GM12878 (cell line): ENCODE data around the gene FMN2.

Experiments
- EZH2 ChIP-seq: IDR thresholded peaks from 2 replicates; pipeline ENCODE4 v1.6.1; 2012; ENCODE audit warnings: low read depth, mild to moderate bottlenecking, control low read depth, inconsistent platforms, low read length, borderline replicate concordance; ENCODE audit not compliant: control insufficient read depth
- REST ChIP-seq: IDR thresholded peaks from 2 replicates; pipeline ENCODE4 v1.6.1; 2012; ENCODE audit warnings: mild to moderate bottlenecking, low read depth, low read length
- TF ChIP-seq, protein P1 (sequence below), 3 experiments: IDR thresholded peaks in 2 of 3; conservative IDR thresholded peaks in 1 of 3; 2 replicates each; pipeline ENCODE4 v1.5.1; 2011; ENCODE audit warnings: low read depth in 3 of 3, low read length in 3 of 3, mild to moderate bottlenecking in 3 of 3, control low read depth in 2 of 3, moderate library complexity in 2 of 3, inconsistent platforms in 1 of 3, mixed read lengths in 1 of 3; ENCODE audit not compliant: control insufficient read depth in 2 of 3, insufficient read depth in 1 of 3; ENCODE audit errors: extremely low read depth in 1 of 3
- TF ChIP-seq, protein P2 (sequence below): IDR thresholded peaks from 2 replicates; pipeline ENCODE4 v1.6.1; 2011; ENCODE audit warnings: mild to moderate bottlenecking, low read depth, low read length, moderate library complexity; ENCODE audit not compliant: insufficient replicate concordance

DNA sequence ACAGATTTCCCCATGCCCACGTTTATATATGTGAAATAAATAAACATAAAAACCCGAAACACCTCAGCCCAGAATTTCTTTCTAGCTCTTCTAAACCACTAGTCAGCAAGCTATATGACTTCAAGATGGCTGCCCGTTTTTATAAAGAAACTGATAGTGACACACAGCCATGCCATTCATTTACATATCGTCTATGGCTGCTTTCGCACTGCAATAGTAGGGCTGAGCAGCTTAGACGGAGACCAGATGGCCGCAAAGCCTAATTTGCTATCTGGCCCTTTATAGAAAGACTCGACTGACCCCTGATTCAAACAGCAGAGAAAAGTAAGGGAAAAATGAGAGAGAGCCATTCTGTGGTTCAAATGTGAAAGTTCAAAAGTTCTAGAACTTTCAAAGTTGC, 45.7 kb upstream of the FMN2 start:
- TF ChIP-seq, protein P1, sequence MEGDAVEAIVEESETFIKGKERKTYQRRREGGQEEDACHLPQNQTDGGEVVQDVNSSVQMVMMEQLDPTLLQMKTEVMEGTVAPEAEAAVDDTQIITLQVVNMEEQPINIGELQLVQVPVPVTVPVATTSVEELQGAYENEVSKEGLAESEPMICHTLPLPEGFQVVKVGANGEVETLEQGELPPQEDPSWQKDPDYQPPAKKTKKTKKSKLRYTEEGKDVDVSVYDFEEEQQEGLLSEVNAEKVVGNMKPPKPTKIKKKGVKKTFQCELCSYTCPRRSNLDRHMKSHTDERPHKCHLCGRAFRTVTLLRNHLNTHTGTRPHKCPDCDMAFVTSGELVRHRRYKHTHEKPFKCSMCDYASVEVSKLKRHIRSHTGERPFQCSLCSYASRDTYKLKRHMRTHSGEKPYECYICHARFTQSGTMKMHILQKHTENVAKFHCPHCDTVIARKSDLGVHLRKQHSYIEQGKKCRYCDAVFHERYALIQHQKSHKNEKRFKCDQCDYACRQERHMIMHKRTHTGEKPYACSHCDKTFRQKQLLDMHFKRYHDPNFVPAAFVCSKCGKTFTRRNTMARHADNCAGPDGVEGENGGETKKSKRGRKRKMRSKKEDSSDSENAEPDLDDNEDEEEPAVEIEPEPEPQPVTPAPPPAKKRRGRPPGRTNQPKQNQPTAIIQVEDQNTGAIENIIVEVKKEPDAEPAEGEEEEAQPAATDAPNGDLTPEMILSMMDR (IDR thresholded peaks at IDR 0.05 in 2 of 3, conservative IDR thresholded peaks at IDR 0.05 in 1 of 3; ENCODE audit: control insufficient read depth in 2 of 3, extremely low read depth in 1 of 3, insufficient read depth in 1 of 3, low read depth in 3 of 3, low read length in 3 of 3): no peak
- no peak for TF ChIP-seq EZH2
- TF ChIP-seq, protein P2, sequence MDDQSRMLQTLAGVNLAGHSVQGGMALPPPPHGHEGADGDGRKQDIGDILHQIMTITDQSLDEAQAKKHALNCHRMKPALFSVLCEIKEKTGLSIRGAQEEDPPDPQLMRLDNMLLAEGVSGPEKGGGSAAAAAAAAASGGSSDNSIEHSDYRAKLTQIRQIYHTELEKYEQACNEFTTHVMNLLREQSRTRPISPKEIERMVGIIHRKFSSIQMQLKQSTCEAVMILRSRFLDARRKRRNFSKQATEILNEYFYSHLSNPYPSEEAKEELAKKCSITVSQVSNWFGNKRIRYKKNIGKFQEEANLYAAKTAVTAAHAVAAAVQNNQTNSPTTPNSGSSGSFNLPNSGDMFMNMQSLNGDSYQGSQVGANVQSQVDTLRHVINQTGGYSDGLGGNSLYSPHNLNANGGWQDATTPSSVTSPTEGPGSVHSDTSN: no peak
- TF ChIP-seq REST: no peak
